Measurements from ENCODE around the gene LMF2. TPM values are rescaled to one million over a fixed set of nuclear protein-coding genes. Genes with fewer than 3 reads are reported as not detected.
A peak's percentile ranks its signal among the peaks of the same experiment; 100 is the strongest.

The LMF2 gene
- total RNA-seq, 1 donor from 2014 or later, result 66.2 TPM

- no peak for DNase-seq (ENCODE audit: low spot score in 2 of 2, unreplicated experiment in 2 of 2)
- Mint-ChIP-seq H3K27me3 (ENCODE audit: low read depth) (peaks cover 42% of the 10 kb centered on the region), H3K36me3 (no peaks in the 10 kb centered on the region), H3K4me1 (no peaks in the 10 kb centered on the region), H3K4me3 (no peak overlapping the region), H3K27ac (no peak overlapping the region), H3K9me3 (no peaks in the 10 kb centered on the region)
- TF ChIP-seq, protein P1, sequence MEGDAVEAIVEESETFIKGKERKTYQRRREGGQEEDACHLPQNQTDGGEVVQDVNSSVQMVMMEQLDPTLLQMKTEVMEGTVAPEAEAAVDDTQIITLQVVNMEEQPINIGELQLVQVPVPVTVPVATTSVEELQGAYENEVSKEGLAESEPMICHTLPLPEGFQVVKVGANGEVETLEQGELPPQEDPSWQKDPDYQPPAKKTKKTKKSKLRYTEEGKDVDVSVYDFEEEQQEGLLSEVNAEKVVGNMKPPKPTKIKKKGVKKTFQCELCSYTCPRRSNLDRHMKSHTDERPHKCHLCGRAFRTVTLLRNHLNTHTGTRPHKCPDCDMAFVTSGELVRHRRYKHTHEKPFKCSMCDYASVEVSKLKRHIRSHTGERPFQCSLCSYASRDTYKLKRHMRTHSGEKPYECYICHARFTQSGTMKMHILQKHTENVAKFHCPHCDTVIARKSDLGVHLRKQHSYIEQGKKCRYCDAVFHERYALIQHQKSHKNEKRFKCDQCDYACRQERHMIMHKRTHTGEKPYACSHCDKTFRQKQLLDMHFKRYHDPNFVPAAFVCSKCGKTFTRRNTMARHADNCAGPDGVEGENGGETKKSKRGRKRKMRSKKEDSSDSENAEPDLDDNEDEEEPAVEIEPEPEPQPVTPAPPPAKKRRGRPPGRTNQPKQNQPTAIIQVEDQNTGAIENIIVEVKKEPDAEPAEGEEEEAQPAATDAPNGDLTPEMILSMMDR (IDR thresholded peaks at IDR 0.05; ENCODE audit: unreplicated experiment), result no peak
Measured at GRCh38 chr22:50483977-50484853, 23.3 kb downstream of the LMF2 start.

- no peaks in the 10 kb centered on the region for H3K36me3 Mint-ChIP-seq
- no peak for DNase-seq (ENCODE audit: low spot score in 2 of 2, unreplicated experiment in 2 of 2)
- H3K4me3 Mint-ChIP-seq, result no peak overlapping the region
- no peaks in the 10 kb centered on the region for H3K4me1 Mint-ChIP-seq
- peaks cover 48% of the 10 kb centered on the region for H3K27me3 Mint-ChIP-seq (ENCODE audit: low read depth)
- TF ChIP-seq, protein P1 (IDR thresholded peaks at IDR 0.05; ENCODE audit: unreplicated experiment), result no peak
- H3K9me3 Mint-ChIP-seq, result no peaks in the 10 kb centered on the region
- no peak overlapping the region for H3K27ac Mint-ChIP-seq
Measured at GRCh38 chr22:50483556-50483955, 23.9 kb downstream of the LMF2 start.

DNA sequence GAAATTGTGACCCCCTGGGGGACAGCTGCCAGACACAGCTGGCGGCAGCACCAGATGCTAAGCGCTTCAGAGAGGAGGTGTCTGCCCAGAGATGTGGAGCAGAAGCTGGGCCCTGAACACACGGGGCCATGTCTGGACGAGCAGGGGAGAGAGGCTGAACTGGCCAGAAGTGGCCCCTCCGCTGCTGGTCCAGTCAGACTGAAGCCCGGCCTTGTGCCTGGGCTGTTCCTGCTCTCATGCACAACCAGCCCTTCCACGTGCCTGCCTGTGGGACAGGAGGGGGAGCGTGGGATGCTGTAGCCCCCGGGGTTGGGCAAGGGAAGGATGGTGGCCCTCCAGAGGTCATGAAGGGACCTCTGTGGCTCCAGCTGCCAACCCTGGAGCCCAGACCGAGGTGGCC, 24.4 kb downstream of the LMF2 start:
- Mint-ChIP-seq H3K4me3 (no peak overlapping the region), H3K27me3 (ENCODE audit: low read depth) (peaks cover 52% of the 10 kb centered on the region), H3K36me3 (no peaks in the 10 kb centered on the region), H3K9me3 (no peaks in the 10 kb centered on the region), H3K4me1 (no peaks in the 10 kb centered on the region), H3K27ac (no peak overlapping the region)
- TF ChIP-seq, protein P1 (IDR thresholded peaks at IDR 0.05; ENCODE audit: unreplicated experiment), result no peak
- DNase-seq (ENCODE audit: low spot score in 2 of 2, unreplicated experiment in 2 of 2), result no peak

GRCh38 chr22:50482107-50483074, 25.1 kb downstream of the LMF2 start:
- TF ChIP-seq, protein P1 (IDR thresholded peaks at IDR 0.05; ENCODE audit: unreplicated experiment), result no peak
- Mint-ChIP-seq H3K36me3 (no peaks in the 10 kb centered on the region), H3K27ac (no peak overlapping the region), H3K9me3 (no peaks in the 10 kb centered on the region), H3K27me3 (ENCODE audit: low read depth) (peaks cover 55% of the 10 kb centered on the region), H3K4me1 (no peaks in the 10 kb centered on the region), H3K4me3 (peak overlapping the region; percentile 53)
- DNase-seq (ENCODE audit: low spot score in 2 of 2, unreplicated experiment in 2 of 2), result no peak

- TF ChIP-seq, protein P1 (IDR thresholded peaks at IDR 0.05; ENCODE audit: unreplicated experiment), result no peak
- DNase-seq (ENCODE audit: low spot score in 2 of 2, unreplicated experiment in 2 of 2), result peak in 1 of 2 experiments; percentile 65
- peaks cover 55% of the 10 kb centered on the region for H3K27me3 Mint-ChIP-seq (ENCODE audit: low read depth)
- peaks cover 8% of the 10 kb centered on the region for H3K4me1 Mint-ChIP-seq
- no peak within 1 kb of the TSS for H3K27ac Mint-ChIP-seq
- H3K9me3 Mint-ChIP-seq, result no peaks in the 10 kb centered on the region
- H3K4me3 Mint-ChIP-seq, result peak within 1 kb of the TSS; percentile 56
- H3K36me3 Mint-ChIP-seq, result no peaks in the 10 kb centered on the region
Measured at GRCh38 chr22:50481440-50482106, 25.9 kb downstream of the LMF2 start, which contains the start of gene ADM2. Gene ADM2 (plus strand): TSS chr22:50481543. CDS start chr22:50481848, 305 bp downstream.

All from mesothelial cell of epicardium (in vitro differentiated cells).